Tongue (tissue), 3 donors: ENCODE results near the gene NUDT3. TPM values are rescaled to one million over a fixed set of nuclear protein-coding genes. Genes with fewer than 3 reads are reported as not detected.

ENCODE experiments used
- DNase-seq: peaks from one replicate; pipeline ENCODE4 v3.0.0-alpha.2; 2015
- small RNA-seq: library from RNA; depleted of rRNA; stranded (forward); fragments of <200 nt; gene quantifications from one replicate; pipeline ENCODE3, GENCODE V24; 2014; ENCODE audit warnings: low replicate concordance
- total RNA-seq: library from RNA; depleted of rRNA; stranded (reverse); fragments of >200 nt; gene quantifications from one replicate; pipeline ENCODE4 v1.2.3, GENCODE V29; 2014

NUDT3 gene
- total RNA-seq, 1 donor from 2014 or later = 65.0 TPM

DNA sequence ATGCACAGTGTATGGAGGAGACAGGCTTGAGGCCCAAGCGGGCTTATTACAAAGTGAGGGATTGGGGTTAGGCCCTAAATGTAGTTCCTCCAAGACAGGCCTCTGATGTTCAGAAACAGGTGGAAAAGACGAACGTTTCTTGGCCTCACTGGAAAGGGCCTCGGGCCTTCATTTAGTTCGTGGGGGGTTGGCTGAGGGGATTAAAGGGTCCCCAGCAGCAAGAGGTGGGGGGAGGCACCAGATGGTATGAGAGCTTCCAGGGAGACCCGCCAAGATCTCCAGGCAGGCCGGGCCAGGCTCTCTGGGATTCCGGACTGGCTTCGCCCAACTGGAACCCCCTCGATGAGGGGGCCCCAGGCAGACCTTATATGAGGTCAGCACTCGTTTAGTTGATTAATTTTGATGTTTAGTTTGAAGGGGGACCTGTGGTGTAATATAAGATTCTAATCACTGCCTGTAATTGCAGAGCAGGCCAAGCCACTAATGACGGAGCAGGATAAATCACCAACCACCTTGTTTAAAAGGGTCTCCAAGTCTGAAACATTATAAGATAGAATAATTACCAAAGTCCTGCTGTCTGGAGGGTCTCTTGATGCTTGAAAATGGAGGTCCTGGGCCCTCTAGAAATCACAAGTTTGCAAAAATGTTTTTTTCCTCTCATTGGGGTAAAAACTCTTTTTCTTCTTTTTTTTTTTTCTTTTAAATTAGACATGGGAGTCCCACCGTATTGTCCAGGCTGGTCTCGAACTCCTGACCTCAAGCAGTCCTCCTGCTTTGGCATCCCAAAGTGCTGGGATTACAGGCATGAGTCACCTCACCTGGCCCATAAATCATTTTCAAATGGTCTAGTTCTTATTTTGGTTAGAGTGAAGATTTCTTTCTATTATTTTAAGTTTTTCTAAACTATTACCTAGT, 153.6 kb downstream of the NUDT3 start:
- peak; percentile 29 for DNase-seq

- DNase-seq = peak; percentile 53
Observed at GRCh38 chr6:34237722-34238584, 154.5 kb downstream of the NUDT3 start.

DNA sequence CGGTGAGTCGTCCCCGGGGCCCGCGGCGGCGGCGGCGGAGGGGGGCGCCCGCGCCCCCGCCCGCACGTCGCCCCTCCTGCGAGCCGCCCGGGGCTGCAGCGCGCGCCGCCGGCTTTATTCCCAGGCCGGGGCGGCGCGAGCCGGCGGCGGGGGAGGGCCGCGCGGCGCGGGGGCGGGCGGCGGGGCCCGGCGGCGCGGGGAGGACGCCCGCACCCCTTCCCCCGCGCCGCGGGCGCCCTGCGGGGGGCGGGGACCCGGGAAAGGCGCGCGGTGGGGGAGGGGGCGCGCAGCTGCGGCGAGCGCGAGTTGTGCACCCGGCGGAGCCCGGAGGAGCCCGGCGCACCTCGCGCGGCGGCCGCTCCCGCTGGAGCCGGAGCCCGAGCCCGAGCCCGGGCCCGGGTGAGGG, 155.2 kb downstream of the NUDT3 start:
- DNase-seq = peak; percentile 38

DNA sequence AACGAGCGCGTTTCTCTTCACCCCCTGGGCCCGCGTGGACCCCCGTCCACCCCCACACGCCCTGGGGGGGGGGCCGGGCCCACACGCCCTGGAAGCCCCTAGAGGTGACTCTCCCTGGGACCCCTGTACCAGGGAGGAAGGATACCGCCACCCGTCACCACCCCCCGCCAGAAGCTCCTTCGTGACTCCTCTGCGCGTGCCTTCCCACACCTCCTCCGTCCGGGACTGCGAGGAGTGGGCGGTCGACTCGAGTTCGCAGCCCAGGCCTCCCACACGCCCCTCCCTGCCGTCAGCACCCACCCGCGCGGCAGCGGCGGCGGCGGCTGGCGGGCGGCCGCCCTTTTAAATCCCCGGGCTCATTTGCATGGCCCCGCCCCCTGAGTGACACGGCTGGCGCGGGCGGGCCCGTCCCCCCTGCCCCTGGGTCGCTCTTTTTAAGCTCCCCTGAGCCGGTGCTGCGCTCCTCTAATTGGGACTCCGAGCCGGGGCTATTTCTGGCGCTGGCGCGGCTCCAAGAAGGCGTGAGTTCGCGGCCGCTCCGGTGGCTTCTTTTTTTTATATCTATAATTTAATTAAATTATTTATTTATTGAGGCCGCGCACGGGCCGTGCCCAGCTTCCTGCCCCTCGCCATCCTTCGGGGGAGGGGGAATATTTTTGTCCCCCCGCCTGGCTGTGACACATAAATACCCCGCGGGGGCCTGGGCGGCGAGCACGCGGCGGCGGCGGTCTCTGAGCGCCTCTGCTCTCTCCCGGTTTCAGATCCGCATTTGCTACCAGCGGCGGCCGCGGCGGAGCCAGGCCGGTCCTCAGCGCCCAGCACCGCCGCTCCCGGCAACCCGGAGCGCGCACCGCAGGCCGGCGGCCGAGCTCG, 155.8 kb downstream of the NUDT3 start, which contains the start of gene HMGA1:
TSS of gene HMGA1 (plus strand) at position 431 of the 873 bp plus-strand sequence. CDS start 3,908 bp downstream, outside the sequence.
- DNase-seq = peak; percentile 92

DNA sequence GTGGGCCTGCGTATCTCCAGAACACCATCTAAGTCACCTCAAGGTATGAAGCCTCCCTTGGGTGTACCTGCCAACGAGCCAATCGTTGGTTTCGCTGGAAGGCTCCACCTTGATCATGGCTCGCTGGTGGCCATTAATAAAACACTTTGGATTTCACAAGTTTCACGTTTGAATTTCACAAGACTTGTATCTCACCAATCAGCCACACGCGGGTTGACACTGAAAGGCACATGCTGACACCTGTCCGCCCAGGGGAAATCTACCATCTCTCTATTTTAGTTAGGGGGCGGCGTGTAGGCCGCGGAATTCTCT, 156.4 kb downstream of the NUDT3 start:
- peak; percentile 45 for DNase-seq

- DNase-seq = peak; percentile 52
Observed at GRCh38 chr6:34235307-34236130, 156.9 kb downstream of the NUDT3 start.

GRCh38 chr6:34234667-34235306, 157.7 kb downstream of the NUDT3 start:
- DNase-seq = peak; percentile 9

- DNase-seq = no peak
Observed at GRCh38 chr6:34233867-34234266, 158.6 kb downstream of the NUDT3 start.

DNA sequence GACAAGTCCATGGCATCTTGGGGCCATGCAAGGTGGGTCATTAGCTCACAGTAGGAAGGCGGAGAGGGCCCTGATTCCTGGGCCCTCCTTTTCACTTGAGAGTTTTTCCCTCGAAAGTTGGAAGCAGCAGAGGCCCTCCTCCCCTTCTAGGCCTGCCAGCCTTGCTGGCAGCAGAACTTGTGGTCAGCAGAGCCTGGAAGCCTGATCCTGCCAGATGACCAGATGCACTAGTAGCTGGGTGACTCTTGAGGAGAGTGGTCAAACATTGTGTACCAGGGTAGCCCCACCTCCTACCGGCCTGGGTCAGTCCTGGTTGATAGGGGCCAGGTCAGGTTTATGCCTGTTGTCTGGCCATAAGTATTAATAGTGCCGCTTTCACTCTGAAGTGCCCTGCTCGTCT, 159.6 kb downstream of the NUDT3 start:
- no peak for DNase-seq

DNA sequence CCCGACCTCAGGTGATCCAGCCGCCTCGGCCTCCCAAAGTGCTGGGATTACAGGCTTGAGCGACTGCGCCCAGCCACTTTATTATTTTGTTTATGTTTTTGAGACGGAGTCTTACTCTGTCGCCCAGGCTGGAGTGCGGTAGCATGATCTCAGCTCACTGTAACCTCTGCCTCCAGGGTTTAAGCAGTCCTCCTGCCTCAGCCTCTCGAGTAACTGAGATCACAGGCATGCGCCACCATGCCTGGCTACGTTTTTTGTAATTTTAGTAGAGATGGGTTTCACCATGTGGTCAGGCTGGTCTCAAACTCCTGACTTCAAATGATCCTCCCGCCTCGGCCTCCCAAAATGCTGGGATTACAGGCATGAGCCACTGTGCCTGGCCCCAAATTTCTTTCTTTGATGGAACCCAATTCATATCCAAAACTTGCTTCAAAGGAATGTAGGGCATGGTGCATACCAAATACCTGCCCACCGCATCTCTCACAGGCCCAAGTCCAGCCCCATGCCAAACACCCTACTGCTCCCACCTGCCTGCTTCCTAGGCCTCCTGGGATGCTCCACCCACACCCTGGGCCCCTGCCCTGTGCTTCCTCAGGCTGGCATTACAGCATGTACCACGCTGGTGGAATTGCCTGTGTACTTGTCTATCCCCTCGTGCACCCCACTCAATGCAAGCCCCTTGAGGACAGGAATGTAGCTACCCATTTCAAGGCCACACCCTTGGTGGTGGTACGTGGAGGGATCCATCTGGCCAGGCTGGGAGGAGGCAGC, 160.7 kb downstream of the NUDT3 start:
- DNase-seq = no peak

- DNase-seq = no peak
Observed at GRCh38 chr6:34230653-34231371, 161.7 kb downstream of the NUDT3 start.

- no peak for DNase-seq
Observed at GRCh38 chr6:34229877-34230276, 162.6 kb downstream of the NUDT3 start.

Small RNA genes lying within 50 kb of the gene (small RNA-seq; reads per million reads assigned to genes)
- not detected for gene MIR6835

Other genes with a start within 250 kb of the NUDT3 start
- 0.51 TPM for gene GRM4, start 246.6 kb downstream of the NUDT3 start, total RNA-seq
- 30.4 TPM for gene HMGA1, start 155.8 kb downstream of the NUDT3 start, total RNA-seq
- gene SMIM29, start 143.7 kb downstream of the NUDT3 start, total RNA-seq = 5.2 TPM
- gene RPS10, start 33.4 kb upstream of the NUDT3 start, total RNA-seq = 1,790 TPM
- 0.10 TPM for gene PACSIN1, start 73.4 kb upstream of the NUDT3 start, total RNA-seq
- gene SPDEF, start 163.7 kb upstream of the NUDT3 start, total RNA-seq = 6.1 TPM